ENCODE measurements around the gene RIC8B.

RIC8B gene

DNA sequence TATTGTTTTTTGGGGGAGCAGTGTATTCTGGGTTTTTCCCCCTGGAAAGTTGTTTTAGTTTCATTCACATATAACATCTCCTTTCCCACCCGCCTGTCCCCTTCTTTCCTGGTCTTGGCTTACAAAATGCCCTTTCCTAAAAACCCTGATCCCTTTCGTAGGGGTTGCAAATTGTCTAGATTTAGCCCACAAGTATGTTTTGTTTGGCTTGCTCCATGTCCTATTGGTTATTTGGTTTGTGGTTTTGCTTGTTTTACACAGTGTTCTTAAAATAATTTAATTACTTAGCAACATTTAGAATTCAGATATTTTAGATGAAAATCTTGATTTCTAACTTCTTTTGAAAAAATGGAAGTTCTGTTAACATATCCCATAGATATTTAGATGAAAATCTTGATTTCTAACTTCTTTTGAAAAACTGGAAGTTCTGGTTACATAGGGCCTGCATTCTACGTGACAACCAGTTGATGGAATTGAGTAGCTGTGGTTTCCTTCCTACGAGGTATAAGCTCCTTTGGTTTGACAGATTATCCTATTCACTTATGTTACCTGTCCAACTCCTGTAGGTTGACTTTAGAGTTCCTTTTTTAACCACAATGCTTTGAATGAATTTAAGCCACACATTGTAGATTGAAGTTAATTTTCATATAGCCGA, 92.1 kb downstream of the RIC8B start:
- in situ Hi-C loops (cut with MboI; ENCODE audit: low sequenced_read_pairs) = no loop called here

GRCh38 chr12:106867651-106868050, 93.2 kb downstream of the RIC8B start:
- in situ Hi-C loops (cut with MboI; ENCODE audit: low sequenced_read_pairs) = no loop called here

DNA sequence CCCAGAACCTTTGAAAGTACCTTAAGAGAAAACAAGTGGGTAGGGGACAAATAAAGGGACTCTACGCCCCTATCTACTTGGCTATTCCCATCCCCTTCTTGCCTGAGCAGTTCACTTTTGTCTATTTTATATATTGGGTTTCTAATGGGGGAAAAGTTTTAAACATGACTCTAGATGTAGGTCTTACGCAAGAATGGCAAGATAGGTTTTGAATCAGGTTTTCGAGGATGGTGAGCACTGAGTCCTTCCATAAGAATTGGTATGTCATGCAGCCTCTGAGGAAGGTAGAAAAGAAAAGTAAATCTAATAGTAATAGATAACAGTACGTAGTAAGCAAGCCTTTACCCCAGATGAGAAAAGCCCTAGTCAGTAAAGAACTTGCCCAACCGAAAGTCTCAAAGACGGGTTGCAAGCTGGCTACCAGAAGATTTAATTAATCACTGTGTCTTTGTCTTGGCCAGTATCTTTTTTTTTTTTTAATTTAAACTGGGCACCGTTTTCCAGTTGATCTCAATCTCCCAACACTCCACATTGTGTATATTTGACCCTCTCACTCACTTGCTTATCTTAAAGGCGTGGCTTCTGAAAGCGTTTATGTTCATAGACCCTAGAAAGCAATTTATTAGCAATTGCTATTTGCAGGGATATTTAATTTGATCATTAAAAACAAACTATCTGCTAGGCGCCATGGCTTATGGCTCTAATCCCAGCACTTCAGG, 94.7 kb downstream of the RIC8B start:
- in situ Hi-C loops (cut with MboI; ENCODE audit: low sequenced_read_pairs) = no loop called here

DNA sequence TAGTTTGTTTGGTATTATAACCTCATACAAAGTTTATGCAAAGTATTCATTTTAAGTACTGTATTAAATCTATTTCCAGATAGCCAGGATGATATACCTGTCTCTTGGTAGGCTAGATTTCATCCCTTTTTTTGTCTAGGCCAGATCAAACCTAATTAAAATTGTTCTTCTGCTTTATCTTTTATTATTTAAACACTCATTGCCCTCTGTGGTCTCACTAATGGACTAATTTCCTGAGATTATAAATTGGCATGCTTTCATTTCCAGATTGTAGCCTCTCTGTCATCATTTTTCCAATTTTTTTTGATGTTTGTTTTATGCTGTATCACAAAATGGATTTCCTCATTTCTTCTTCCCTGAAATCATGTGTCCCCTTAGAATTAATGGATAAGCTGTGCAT, 95.6 kb downstream of the RIC8B start:
- in situ Hi-C loops (cut with MboI; ENCODE audit: low sequenced_read_pairs) = no loop called here

DNA sequence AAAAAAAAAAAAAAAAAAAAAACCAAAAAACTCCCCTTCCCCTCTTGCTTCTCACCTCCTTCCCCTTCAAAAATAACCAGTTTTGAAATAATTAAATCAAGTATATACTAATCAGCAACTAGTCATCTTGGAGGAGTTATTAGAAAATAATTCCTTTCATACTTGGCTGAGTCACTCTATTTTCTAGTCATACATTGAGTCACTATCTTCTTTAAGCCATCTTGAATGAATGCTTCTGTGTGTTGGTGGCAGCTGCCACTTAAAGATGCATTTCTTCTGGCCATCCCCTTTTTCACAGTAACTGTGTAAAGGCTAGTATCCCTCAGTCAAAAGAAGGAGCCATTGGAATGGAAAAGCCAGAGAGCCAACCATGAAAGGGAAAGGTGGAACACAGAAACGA, 97.0 kb downstream of the RIC8B start:
- in situ Hi-C loops (cut with MboI; ENCODE audit: low sequenced_read_pairs) = no loop called here

DNA sequence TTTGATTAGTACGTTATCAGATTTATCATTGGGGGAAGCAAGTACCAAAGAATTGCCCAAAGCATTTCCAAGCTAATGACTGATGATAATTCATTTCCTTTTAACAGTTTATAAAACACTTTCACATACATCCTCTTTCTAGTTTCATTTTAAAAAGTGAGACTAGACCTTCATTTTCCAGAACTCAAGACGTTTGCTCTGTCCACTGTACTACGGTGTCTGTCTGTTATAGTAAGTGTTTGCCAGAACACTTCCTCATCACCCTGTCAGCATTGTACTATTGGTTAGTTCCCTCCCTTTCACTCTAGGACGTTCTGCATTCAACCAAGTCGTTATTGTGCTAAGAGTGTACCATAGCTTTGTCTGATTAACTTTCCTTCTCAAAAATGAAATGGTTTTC, 99.5 kb downstream of the RIC8B start:
- in situ Hi-C loops (cut with MboI; ENCODE audit: low sequenced_read_pairs) = no loop called here

DNA sequence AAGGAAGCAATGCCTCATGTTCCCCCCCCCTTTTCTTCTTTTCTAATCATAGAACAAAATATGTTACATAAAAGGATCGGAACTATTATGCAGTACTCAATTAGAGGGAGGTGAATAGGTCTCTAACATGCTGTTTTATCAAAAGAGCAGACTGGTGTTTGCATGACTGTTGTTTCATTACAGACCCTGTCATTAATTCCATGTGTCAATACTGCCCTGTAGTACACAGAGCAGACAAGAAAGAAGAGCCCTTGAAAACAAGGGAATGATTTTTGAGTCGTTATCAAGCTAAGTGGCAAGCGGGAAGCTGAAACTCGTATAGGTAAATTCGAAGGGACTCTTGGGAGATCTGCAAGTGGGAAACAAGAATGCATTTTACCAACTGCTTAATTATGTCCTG, 104.3 kb downstream of the RIC8B start:
- in situ Hi-C loops (cut with MboI; ENCODE audit: low sequenced_read_pairs) = no loop called here

GRCh38 chr12:106879612-106880011, 105.1 kb downstream of the RIC8B start:
- in situ Hi-C loops (cut with MboI; ENCODE audit: low sequenced_read_pairs) = no loop called here

DNA sequence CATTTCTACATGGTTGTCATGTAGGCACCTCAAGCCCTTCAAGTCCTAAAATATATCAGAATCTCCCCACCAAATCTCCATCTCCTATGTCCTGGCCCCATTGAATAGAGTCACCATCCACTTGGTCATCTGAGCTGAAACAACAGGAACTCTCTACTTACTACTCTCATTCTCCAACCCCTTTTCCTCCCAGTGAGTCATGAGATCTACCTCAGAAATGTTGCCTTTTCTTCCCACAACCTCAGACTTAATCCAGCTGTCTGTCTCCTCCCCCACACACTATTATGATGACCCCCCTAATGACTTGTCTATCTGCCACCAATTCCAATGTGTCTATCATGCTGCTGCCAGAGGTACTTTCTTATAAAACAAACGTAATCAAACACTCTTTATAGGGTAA, 108.9 kb downstream of the RIC8B start:
- in situ Hi-C loops (cut with MboI; ENCODE audit: low sequenced_read_pairs) = no loop called here

DNA sequence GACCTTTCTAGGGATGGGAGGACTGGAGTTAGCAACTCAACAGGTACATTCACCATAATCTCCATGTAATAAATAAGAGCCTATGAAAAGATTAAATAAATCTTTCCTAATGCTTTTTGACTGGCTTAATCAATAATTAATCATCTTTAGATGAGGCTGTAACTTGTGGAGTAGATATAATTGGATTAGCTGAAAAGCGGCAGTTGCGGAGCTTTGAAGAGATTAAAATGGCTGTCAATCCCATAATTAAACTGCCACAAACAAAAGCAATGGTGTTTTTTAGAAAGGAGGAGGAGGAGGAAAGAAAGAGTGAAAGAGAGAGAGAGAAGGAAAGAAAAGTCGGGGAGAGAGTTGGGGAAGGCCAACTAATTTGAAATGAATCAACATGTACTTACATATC, 110.5 kb downstream of the RIC8B start:
- in situ Hi-C loops (cut with MboI; ENCODE audit: low sequenced_read_pairs) = no loop called here

DNA sequence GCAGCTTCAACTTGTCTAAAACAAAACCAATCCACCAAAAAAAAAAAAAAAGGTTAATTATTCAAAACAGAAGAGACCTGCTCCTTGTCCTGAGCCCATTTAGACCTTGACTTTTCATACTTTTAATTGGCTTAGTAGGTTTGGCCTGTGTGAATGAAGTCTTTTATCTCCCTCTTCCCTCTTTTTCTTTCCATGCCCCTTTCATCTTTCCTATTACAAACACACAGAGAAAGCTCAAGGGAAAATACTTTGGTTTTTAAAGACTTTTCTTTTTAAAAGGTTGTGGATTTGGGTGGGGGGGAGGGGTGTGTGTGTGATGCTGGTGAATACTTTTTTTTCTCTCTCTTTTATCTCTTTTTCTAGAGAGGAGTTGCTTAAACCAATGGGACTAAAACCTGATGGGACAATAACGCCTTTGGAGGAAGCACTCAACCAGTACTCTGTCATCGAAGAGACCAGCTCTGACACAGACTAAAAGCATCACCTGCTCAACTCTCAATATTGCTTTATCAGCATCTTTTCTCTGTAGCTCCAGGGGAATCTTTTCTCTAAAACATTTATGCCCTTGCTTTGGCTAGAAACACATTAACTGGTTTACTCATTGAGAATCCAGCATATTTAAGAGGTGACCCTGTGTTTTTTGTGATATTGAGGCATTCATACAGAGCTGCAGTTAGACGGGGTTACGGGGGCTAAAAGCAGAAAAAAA, 111.2 kb downstream of the RIC8B start:
- in situ Hi-C loops (cut with MboI; ENCODE audit: low sequenced_read_pairs) = no loop called here

DNA sequence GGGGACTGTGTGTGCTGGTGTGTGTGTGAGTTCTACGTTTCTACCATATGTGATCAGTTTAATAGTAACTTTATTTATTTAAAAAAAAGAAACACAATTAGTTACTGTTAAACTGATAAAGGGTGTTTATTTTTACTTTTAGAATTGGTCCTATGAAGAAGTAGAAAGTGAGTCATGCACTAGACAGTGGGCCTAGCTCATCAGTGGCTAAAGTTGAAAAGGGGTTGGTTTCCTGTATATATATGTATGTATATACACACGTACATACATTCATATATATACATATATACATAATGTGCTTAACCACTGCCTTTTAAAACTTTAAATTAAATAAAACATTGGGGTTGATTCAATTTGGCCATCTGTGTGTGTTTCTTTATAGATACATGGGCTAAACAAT, 112.5 kb downstream of the RIC8B start:
- in situ Hi-C loops (cut with MboI; ENCODE audit: low sequenced_read_pairs) = no loop called here

DNA sequence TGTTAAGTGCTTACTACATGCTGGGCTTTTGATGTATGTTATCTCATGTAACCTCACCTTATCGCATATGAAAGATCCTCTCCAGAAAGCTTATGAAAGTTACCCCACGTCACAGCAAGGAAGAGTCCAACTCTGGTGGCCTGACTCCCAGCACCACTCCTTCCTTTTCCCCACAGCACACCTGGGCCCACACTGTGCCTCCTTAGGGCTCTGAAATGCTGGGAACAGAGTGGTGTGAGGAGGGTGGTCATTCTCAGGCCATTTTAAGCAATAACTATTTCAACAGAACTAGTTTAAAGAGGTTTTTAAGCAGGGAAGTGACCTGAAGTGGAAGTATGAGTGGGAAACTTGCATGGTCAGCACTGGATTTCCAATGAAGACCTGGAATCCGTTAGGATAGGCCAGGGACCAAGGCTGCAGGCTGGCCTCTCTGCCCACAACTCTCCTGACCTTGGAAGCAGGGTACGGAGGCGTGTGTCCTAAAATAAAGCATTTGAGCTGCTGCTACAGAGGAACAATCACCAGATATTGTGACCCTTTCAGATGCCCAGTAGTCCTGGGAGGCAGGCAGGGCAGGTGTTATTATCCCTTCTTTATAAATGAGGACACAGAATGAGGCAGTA, 114.0 kb downstream of the RIC8B start:
- in situ Hi-C loops (cut with MboI; ENCODE audit: low sequenced_read_pairs) = no loop called here

DNA sequence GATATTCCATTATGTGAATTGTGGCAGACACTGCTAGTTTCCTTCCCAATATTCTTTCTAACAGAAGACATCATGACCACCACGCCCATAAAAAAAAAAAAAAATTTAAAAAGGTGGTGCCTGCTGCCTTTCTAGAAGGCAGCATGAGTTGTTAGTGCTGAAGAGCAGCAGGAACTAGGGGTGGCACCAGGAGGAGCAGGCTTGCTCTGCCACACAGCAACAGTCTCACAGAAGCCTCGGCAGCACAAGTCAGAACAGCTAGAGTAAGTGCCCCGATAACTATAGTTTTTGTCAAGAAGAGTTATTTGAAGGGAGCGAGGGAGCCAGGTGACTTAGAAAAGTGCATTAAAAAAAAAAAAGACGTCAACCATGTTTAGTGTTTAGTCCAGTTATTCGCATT, 114.8 kb downstream of the RIC8B start:
- in situ Hi-C loops (cut with MboI; ENCODE audit: low sequenced_read_pairs) = no loop called here

DNA sequence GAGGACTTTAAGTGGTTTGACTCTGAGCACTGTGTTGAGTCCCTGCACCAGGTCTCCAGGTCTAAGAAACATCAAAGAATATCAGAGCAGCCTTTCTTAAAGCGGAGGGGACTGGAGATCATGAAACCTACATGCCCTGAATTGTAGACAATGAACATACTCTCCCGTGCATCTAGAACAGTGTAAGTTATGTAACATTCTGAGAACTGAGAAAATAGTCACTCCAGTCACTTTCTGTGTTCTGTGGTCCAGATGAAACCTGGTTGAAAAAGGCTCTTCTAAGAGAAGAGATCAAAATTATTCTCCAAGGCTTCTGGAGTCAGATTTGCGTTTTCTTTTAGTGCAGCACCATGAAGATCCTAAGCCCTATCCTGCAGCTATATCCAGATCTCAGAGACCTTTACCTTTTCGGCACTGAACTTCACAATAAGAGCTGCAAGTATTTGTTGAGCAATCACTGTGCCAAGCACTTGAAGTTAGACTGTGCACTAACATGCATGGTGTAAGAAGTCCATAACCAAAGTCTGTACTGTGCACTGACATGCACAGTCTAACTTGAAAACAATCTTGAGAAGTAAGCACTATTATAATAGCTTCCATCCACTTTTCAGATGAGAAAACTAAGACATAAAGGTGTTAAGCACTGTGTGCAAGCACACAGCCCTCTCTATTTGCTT, 115.6 kb downstream of the RIC8B start:
- in situ Hi-C loops (cut with MboI; ENCODE audit: low sequenced_read_pairs) = no loop called here

- in situ Hi-C loops (cut with MboI; ENCODE audit: low sequenced_read_pairs) = no loop called here
Measured at GRCh38 chr12:106892075-106892474, 117.6 kb downstream of the RIC8B start.

- in situ Hi-C loops (cut with MboI; ENCODE audit: low sequenced_read_pairs) = no loop called here
Measured at GRCh38 chr12:106893451-106893850, 119.0 kb downstream of the RIC8B start.

- in situ Hi-C loops (cut with MboI; ENCODE audit: low sequenced_read_pairs) = no loop called here
Measured at GRCh38 chr12:106894774-106895173, 120.3 kb downstream of the RIC8B start.

DNA sequence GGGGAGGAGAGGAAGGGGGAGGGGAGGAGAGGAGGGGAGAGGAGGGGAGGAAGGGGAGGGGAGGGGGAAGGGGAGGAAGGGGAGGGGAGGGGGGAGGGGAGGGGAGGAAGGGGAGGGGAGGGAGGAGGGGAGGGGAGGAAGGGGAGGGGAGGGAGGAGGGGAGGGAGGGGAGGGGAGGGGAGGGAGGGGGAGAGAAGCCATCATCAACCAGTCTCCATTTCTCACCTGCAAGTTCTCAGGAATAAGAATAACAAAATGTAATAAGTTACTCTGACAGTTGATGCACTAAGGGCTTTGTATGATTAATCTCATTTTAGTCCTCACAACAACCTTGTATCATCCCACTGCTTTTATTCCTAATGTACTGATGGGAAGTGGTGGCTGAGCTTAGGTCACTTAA, 122.1 kb downstream of the RIC8B start:
- in situ Hi-C loops (cut with MboI; ENCODE audit: low sequenced_read_pairs) = no loop called here

DNA sequence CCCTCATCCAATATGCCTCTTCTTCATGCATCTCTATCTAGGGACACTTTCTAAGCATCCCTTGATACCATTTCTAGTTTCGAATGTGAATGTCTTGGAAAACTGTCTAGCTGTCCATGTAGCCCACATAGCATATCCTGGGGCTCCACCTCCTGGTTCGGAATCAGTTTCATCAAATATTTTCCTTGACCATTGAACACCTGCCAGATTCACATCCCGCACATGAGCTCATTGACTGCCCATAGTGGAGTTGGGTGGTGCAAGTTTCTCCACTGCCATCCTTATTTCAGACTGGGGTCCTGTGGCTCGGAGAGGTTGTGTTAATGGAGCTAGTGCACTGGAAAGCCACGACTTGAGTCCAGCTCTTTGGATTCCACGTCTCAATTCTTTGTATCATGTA, 122.6 kb downstream of the RIC8B start:
- in situ Hi-C loops (cut with MboI; ENCODE audit: low sequenced_read_pairs) = no loop called here

All from HL-60/S4 (cell line).